HG02852 (cell line): Measurements from ENCODE around the gene RANBP17.
"Not testable (repeated sequence)": the region's sequence is repeated elsewhere in the genome, so short reads cannot be mapped to it uniquely, and the experiment has no call there.

ENCODE experiments used
- ATAC-seq: cut with Tn5 transposase; IDR thresholded peaks from one replicate; pipeline ENCODE4 v1.9.1; 2021; ENCODE audit warnings: mild to moderate bottlenecking, moderate library complexity; ENCODE audit not compliant: unreplicated experiment

The RANBP17 gene

GRCh38 chr5:170865622-170866021, 3.8 kb downstream of the RANBP17 start:
- ATAC-seq = peak; percentile 69

- no peak for ATAC-seq
Observed at GRCh38 chr5:170867825-170868224, 6.0 kb downstream of the RANBP17 start.

- ATAC-seq = not testable (repeated sequence)
Observed at GRCh38 chr5:170870390-170870789, 8.6 kb downstream of the RANBP17 start.

- ATAC-seq = no peak
Observed at GRCh38 chr5:170874017-170874416, 12.2 kb downstream of the RANBP17 start.

GRCh38 chr5:170875811-170876210, 14.0 kb downstream of the RANBP17 start:
- ATAC-seq = no peak

GRCh38 chr5:170880084-170880483, 18.3 kb downstream of the RANBP17 start:
- ATAC-seq = no peak

GRCh38 chr5:170882345-170882744, 20.5 kb downstream of the RANBP17 start:
- no peak for ATAC-seq

- no peak for ATAC-seq
Observed at GRCh38 chr5:170885256-170885655, 23.4 kb downstream of the RANBP17 start.

GRCh38 chr5:170885809-170886208, 24.0 kb downstream of the RANBP17 start:
- ATAC-seq = no peak

GRCh38 chr5:170886210-170886894, 24.5 kb downstream of the RANBP17 start:
- ATAC-seq = no peak

GRCh38 chr5:170892196-170892595, 30.4 kb downstream of the RANBP17 start:
- no peak for ATAC-seq

GRCh38 chr5:170894665-170895064, 32.8 kb downstream of the RANBP17 start:
- ATAC-seq = no peak

GRCh38 chr5:170896779-170897178, 35.0 kb downstream of the RANBP17 start:
- no peak for ATAC-seq

- ATAC-seq = no peak
Observed at GRCh38 chr5:170903075-170903474, 41.3 kb downstream of the RANBP17 start.

- ATAC-seq = no peak
Observed at GRCh38 chr5:170907758-170908157, 45.9 kb downstream of the RANBP17 start.

GRCh38 chr5:170913573-170913972, 51.8 kb downstream of the RANBP17 start:
- ATAC-seq = no peak

- ATAC-seq = no peak
Observed at GRCh38 chr5:170917113-170917512, 55.3 kb downstream of the RANBP17 start.

- ATAC-seq = no peak
Observed at GRCh38 chr5:170920196-170920595, 58.4 kb downstream of the RANBP17 start.

- ATAC-seq = not testable (repeated sequence)
Observed at GRCh38 chr5:170922331-170922730, 60.5 kb downstream of the RANBP17 start.

- ATAC-seq = no peak
Observed at GRCh38 chr5:170923910-170924620, 62.2 kb downstream of the RANBP17 start.

- ATAC-seq = not testable (repeated sequence)
Observed at GRCh38 chr5:170935534-170936218, 73.9 kb downstream of the RANBP17 start.

GRCh38 chr5:170937072-170937471, 75.3 kb downstream of the RANBP17 start:
- ATAC-seq = no peak
